ENCODE results near the gene PRR23C.
"Not testable (repeated sequence)": the region's sequence is repeated elsewhere in the genome, so short reads cannot be mapped to it uniquely, and the experiment has no call there.

The PRR23C gene

DNA sequence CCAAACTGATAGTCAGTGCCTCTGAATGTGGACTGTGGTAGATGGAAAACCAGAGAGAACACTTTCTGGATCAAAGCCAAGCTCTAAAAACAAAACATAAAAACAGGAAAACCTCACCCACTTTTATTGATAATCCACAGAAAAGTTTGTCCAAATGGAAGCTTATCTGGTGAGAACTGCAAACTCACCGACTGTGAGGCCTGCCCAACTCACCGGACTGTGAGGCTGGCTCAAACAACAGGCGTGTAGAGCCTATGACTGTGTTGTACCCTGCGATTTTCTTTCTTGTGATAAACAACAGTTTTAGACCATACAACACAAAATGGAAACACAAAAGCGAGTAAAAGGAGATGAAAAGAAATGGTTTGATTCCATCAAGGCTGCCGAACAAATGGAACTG is 7.2 kb downstream of the PRR23C start:
- Histone ChIP-seq H3K4me3 (ENCODE audit: insufficient read depth, low read depth, low read length) (no peak overlapping the region), H3K36me3 (ENCODE audit: control insufficient read depth, insufficient read depth, low read length) (no peaks in the 10 kb centered on the region), H3K27me3 (ENCODE audit: control insufficient read depth, insufficient read depth, low read length, poor library complexity, severe bottlenecking) (no peaks in the 10 kb centered on the region), H3K4me1 (ENCODE audit: control insufficient read depth, insufficient read depth, low read length) (no peaks in the 10 kb centered on the region), H3K27ac (ENCODE audit: insufficient read depth, low read depth, low read length, poor library complexity, severe bottlenecking) (no peak overlapping the region), H3K9me3 (ENCODE audit: control insufficient read depth, low read length) (no peaks in the 10 kb centered on the region)
- WGBS, 2 experiments, result 93 to 97% methylated on average over 6 of the region's 6 CpGs

DNA sequence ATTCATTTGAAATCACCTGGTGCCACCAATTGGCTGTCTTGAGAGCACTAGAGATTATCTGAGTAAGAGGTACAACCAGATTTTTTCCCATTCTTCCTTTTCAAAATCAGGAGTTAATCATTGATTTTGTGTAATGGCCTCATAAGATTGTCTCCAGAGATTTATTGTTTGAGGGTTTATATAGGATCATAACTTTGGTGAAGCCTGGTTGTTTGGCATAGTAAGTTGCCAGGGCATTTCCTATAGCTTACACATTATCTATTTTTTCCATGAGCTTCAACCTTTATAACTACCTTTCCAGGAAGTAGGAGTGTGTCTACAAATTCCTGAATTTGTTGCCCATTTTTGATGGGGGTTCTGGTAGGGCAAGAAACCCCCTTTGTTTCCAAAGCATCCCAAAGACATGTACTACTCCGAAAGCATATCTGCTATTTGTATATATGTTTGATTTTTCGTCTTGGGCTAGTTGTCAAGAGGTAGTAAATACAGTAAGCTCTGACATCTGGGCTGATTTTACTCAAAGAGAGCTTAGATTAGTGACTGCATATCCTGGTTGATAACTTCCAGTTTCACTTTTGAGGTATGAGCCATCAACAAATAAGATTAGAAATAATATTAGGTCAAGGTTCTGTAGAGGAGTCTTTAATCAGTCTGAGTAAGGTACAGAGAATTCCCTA is 12.2 kb downstream of the PRR23C start:
- Histone ChIP-seq H3K27ac (ENCODE audit: insufficient read depth, low read depth, low read length, poor library complexity, severe bottlenecking) (no peak overlapping the region), H3K4me3 (ENCODE audit: insufficient read depth, low read depth, low read length) (no peak overlapping the region), H3K36me3 (ENCODE audit: control insufficient read depth, insufficient read depth, low read length) (no peaks in the 10 kb centered on the region), H3K9me3 (ENCODE audit: control insufficient read depth, low read length) (no peaks in the 10 kb centered on the region), H3K4me1 (ENCODE audit: control insufficient read depth, insufficient read depth, low read length) (no peaks in the 10 kb centered on the region), H3K27me3 (ENCODE audit: control insufficient read depth, insufficient read depth, low read length, poor library complexity, severe bottlenecking) (no peaks in the 10 kb centered on the region)
- WGBS, 2 experiments, result 90 to 100% methylated on average over 2 of the region's 2 CpGs

DNA sequence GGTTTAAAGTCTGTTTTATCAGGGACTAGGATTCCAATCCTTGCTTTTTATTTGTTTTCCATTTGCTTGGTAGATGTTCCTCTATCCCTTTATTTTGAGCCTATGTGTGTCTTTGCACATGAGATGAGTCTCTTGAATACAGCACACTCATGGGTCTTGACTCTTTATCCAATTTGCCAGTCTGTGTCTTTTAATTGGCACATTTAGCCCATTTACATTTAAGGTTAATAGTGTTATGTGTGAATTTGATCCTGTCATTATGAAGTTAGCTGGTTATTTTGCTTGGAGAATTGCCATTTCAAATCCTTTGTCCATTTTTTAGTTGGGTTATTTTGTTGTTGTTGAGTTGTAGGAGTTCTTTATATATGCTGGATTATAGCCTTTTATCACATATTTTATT is 14.1 kb downstream of the PRR23C start:
- not testable (repeated sequence) for H3K27ac ChIP-seq (ENCODE audit: insufficient read depth, low read depth, low read length, poor library complexity, severe bottlenecking); H3K9me3 ChIP-seq (ENCODE audit: control insufficient read depth, low read length); H3K4me1 ChIP-seq (ENCODE audit: control insufficient read depth, insufficient read depth, low read length); H3K27me3 ChIP-seq (ENCODE audit: control insufficient read depth, insufficient read depth, low read length, poor library complexity, severe bottlenecking); H3K4me3 ChIP-seq (ENCODE audit: insufficient read depth, low read depth, low read length); H3K36me3 ChIP-seq (ENCODE audit: control insufficient read depth, insufficient read depth, low read length)

DNA sequence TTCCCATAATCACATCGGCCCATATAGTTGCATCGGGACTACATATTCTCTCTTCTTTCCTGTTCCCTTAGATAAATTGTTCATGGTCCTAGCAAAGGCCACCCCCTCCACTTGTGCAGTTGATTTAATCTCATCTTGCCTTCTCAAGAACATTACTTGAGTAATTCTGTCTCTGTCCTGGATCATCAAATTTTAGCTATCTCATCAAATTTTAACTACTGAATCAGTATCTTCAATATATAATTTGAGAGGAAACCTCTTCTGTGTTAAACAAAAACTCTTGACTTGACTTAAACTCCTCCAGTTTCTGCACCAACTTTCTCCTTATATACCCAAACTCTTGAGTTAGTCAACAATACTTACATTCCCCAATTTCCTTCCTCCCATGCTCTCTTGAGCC is 19.7 kb downstream of the PRR23C start:
- no peaks in the 10 kb centered on the region for H3K27me3 ChIP-seq (ENCODE audit: control insufficient read depth, insufficient read depth, low read length, poor library complexity, severe bottlenecking)
- H3K27ac ChIP-seq (ENCODE audit: insufficient read depth, low read depth, low read length, poor library complexity, severe bottlenecking), result no peak overlapping the region
- 94 to 97% methylated on average over 2 of the region's 2 CpGs for WGBS, 2 experiments
- H3K9me3 ChIP-seq (ENCODE audit: control insufficient read depth, low read length), result no peaks in the 10 kb centered on the region
- no peaks in the 10 kb centered on the region for H3K4me1 ChIP-seq (ENCODE audit: control insufficient read depth, insufficient read depth, low read length)
- no peak overlapping the region for H3K4me3 ChIP-seq (ENCODE audit: insufficient read depth, low read depth, low read length)
- no peaks in the 10 kb centered on the region for H3K36me3 ChIP-seq (ENCODE audit: control insufficient read depth, insufficient read depth, low read length)

DNA sequence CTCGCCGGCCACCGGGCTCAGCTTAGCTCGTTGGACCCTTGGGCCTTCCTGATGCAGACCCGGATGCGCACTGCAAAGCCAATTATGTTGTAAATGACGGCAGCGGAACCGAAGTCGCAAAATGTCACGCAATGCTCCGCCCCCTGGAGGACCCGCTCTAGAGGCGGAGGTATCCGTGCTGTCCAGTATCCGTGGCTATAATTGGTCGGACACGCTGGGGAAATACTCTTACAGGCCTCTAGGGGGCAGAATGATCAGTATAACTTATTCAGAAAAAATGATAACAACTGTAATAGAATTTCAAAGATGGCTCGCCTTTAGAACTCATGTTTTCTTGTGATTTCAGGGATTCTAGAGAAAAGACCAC is 23.8 kb downstream of the PRR23C start, which contains the start of gene PRR23B:
Gene PRR23B, minus strand, starts transcription at position 59 of the 367 bp plus-strand sequence. CDS start 265 bp downstream, outside the sequence.
- Histone ChIP-seq H3K4me3 (ENCODE audit: insufficient read depth, low read depth, low read length) (no peak within 1 kb of the TSS), H3K27ac (ENCODE audit: insufficient read depth, low read depth, low read length, poor library complexity, severe bottlenecking) (no peak within 1 kb of the TSS), H3K36me3 (ENCODE audit: control insufficient read depth, insufficient read depth, low read length) (no peaks in the 10 kb centered on the region), H3K27me3 (ENCODE audit: control insufficient read depth, insufficient read depth, low read length, poor library complexity, severe bottlenecking) (no peaks in the 10 kb centered on the region), H3K4me1 (ENCODE audit: control insufficient read depth, insufficient read depth, low read length) (no peaks in the 10 kb centered on the region), H3K9me3 (ENCODE audit: control insufficient read depth, low read length) (no peaks in the 10 kb centered on the region)
- WGBS, 2 experiments, result 95 to 96% methylated on average over 19 of the region's 19 CpGs

DNA sequence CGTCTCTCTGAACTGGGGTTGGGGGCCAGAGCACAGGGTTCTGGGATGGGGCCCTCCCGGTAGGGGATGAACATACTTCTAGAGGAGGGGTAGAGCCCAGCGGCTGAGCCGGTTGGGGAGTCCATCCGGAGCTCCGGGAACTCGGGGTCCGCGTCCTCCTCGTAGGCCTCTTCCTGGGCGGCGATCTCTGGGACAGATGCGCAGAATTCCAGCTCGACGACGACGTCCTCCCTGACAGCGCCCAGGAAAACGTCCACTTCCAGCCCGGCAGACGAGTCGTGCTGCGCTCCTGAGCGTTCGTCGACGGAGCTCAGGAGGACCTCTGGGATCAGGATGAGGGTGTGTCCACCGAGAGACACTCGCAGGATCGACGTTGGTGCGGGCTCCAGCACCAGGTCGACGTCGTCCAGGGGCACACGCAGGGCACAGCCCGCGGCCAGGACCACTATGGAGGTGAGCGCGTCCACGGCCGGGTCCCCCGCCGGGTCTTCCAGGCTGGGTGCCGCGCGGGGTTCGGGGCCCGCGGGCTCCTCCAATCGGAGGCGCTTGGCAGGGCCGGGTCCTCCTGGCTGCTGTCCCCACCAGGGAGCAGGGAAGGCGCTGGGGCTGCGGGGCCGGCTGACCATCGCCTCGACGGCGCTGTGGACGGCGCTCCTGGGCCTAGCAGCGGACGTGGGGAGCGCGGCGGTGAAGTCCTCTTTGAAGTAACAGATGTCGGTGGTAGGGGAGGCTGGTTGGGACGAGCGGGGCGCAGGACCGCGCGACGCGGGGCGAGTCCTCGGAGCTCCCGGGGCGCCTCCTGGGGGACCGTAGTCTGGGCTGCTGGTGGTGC is 24.4 kb downstream of the PRR23C start:
- WGBS, 2 experiments, result 97% methylated on average over 81 of the region's 81 CpGs
- Histone ChIP-seq H3K27ac (ENCODE audit: insufficient read depth, low read depth, low read length, poor library complexity, severe bottlenecking) (no peak overlapping the region), H3K4me1 (ENCODE audit: control insufficient read depth, insufficient read depth, low read length) (no peaks in the 10 kb centered on the region), H3K27me3 (ENCODE audit: control insufficient read depth, insufficient read depth, low read length, poor library complexity, severe bottlenecking) (no peaks in the 10 kb centered on the region), H3K4me3 (ENCODE audit: insufficient read depth, low read depth, low read length) (no peak overlapping the region), H3K36me3 (ENCODE audit: control insufficient read depth, insufficient read depth, low read length) (no peaks in the 10 kb centered on the region), H3K9me3 (ENCODE audit: control insufficient read depth, low read length) (no peaks in the 10 kb centered on the region)

DNA sequence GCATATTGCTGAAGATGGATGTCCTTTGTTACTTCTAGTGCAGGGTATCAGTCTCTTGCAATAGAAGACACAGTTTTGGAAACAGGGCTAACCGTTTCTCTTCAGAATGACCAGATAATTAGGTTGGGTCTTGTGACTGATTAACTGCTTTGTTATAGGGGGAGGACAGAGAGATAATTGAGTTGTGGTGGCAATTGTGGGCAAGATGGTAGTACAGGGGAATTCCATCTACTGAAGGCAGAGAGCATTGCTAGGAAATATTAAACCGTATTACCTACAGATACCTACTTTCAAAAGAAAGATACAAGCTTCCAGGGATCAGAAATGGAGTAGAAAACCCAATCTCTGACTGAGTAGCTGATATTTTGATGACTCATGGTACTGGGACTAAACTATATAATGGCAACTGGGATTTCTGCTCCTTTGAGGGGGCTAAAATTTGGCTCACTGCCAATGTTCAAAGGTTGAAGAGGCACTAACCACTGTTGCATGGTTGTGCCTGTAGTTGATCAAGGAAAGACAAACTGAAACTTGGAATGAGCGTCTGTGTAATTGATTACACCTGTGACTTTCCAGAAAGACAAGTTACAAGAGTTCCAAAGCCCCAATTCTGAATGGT is 28.2 kb downstream of the PRR23C start:
- no peaks in the 10 kb centered on the region for H3K36me3 ChIP-seq (ENCODE audit: control insufficient read depth, insufficient read depth, low read length)
- no peaks in the 10 kb centered on the region for H3K27me3 ChIP-seq (ENCODE audit: control insufficient read depth, insufficient read depth, low read length, poor library complexity, severe bottlenecking)
- H3K4me3 ChIP-seq (ENCODE audit: insufficient read depth, low read depth, low read length), result no peak overlapping the region
- 87 to 96% methylated on average over 3 of the region's 3 CpGs for WGBS, 2 experiments
- no peak overlapping the region for H3K27ac ChIP-seq (ENCODE audit: insufficient read depth, low read depth, low read length, poor library complexity, severe bottlenecking)
- no peaks in the 10 kb centered on the region for H3K4me1 ChIP-seq (ENCODE audit: control insufficient read depth, insufficient read depth, low read length)
- H3K9me3 ChIP-seq (ENCODE audit: control insufficient read depth, low read length), result no peaks in the 10 kb centered on the region

DNA sequence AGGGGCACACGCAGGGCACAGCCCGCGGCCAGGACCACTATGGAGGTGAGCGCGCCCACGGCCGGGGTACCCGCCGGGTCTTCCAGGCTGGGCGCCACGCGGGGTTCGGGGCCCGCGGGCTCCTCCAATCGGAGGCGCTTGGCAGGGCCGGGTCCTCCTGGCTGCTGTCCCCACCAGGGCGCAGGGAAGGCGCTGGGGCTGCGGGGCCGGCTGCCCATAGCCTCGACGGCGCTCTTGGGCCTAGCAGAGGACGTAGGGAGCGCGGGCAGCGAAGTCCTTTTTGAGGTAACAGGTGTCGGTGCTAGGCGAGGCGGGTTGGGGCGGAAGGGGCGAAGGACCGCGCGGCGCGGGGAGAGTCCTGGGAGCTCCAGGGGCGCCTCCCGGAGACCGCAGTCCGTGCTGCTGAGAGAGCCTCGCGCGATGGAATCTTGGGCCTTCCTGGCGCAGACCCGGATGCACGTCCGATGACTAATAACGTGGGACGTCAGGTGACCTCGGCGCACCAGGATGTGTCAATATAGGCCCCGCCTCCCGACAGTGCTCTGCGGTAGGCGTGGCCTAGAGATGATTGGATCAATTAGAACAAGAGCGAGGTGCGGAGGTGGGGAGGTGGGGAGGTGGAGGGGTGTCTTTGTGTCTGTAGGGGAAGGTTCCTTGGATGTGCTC is 38.5 kb downstream of the PRR23C start, which contains the start of gene PRR23A:
Gene PRR23A, minus strand, starts transcription at position 218 of the 666 bp plus-strand sequence. Its CDS starts 0 bp downstream, at position 218.
- Histone ChIP-seq H3K36me3 (ENCODE audit: control insufficient read depth, insufficient read depth, low read length) (no peaks in the 10 kb centered on the region), H3K27me3 (ENCODE audit: control insufficient read depth, insufficient read depth, low read length, poor library complexity, severe bottlenecking) (no peaks in the 10 kb centered on the region), H3K4me3 (ENCODE audit: insufficient read depth, low read depth, low read length) (no peak within 1 kb of the TSS), H3K4me1 (ENCODE audit: control insufficient read depth, insufficient read depth, low read length) (no peaks in the 10 kb centered on the region), H3K9me3 (ENCODE audit: control insufficient read depth, low read length) (no peaks in the 10 kb centered on the region), H3K27ac (ENCODE audit: insufficient read depth, low read depth, low read length, poor library complexity, severe bottlenecking) (no peak within 1 kb of the TSS)
- 96% methylated on average over 60 of the region's 60 CpGs for WGBS, 2 experiments

DNA sequence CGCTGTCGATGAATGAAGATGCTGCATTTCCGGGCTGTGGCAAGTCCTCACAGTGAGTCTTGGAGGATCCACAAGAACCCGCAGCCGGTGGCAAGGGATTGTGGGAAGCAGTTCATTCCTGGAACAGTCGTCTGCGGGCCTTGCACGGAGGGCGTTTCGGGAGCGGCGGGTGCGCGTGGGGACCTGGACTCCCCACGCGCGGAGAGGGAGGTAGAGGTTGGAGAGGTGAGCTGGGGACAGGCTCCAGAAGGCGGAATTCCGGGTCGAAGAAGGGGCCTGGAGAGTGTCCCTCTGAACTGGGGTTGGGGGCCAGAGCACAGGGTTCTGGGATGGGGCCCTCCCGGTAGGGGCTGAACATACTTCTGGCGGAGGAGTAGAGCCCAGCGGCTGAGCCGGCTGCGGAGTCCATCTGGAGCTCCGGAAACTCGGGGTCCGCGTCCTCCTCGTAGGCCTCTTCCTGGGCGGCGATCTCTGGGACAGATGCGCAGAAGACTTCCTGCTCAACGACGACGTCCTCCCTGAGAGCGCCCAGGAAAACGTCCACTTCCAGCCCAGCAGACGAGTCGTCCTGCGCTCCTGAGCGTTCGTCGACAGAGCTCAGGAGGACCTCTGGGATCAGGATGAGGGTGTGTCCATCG is 39.2 kb downstream of the PRR23C start:
- H3K4me1 ChIP-seq (ENCODE audit: control insufficient read depth, insufficient read depth, low read length), result no peaks in the 10 kb centered on the region
- no peak overlapping the region for H3K4me3 ChIP-seq (ENCODE audit: insufficient read depth, low read depth, low read length)
- H3K36me3 ChIP-seq (ENCODE audit: control insufficient read depth, insufficient read depth, low read length), result no peaks in the 10 kb centered on the region
- H3K27ac ChIP-seq (ENCODE audit: insufficient read depth, low read depth, low read length, poor library complexity, severe bottlenecking), result no peak overlapping the region
- no peaks in the 10 kb centered on the region for H3K9me3 ChIP-seq (ENCODE audit: control insufficient read depth, low read length)
- WGBS, 2 experiments, result 93 to 95% methylated on average over 45 of the region's 45 CpGs
- no peaks in the 10 kb centered on the region for H3K27me3 ChIP-seq (ENCODE audit: control insufficient read depth, insufficient read depth, low read length, poor library complexity, severe bottlenecking)

All from ectodermal cell (in vitro differentiated cells).